OCI-LY7 (cell line): Measurements from ENCODE around the gene WNT2.

Experiments used
- CTCF ChIP-seq: fragments of 200-600 bp; sonication (generic); conservative IDR thresholded peaks from 2 replicates; pipeline ENCODE4 v1.5.1; 2014; ENCODE audit warnings: mild to moderate bottlenecking, antibody characterized with exemption, low read length, moderate library complexity, mixed read lengths
- EZH2phosphoT487 ChIP-seq: fragments of 200-600 bp; sonication (generic); IDR thresholded peaks from 2 replicates; pipeline ENCODE4 v1.6.1; 2018; ENCODE audit warnings: low read depth, borderline replicate concordance, mild to moderate bottlenecking, mixed run types, antibody characterized with exemption, low read length, moderate library complexity, mixed read lengths

- TF ChIP-seq CTCF (no peak), EZH2phosphoT487 (no peak)
Observed at GRCh38 chr7:117250801-117251200, 72.1 kb downstream of the WNT2 start.
